Measurements from ENCODE around the gene GDAP1L1. TPM values are rescaled to one million over a fixed set of nuclear protein-coding genes. Genes with fewer than 3 reads are reported as not detected.

Gene GDAP1L1
- polyA plus RNA-seq, 1 of the 3 experiments (the other 2 are of a cell fraction): 0.30 TPM

DNA sequence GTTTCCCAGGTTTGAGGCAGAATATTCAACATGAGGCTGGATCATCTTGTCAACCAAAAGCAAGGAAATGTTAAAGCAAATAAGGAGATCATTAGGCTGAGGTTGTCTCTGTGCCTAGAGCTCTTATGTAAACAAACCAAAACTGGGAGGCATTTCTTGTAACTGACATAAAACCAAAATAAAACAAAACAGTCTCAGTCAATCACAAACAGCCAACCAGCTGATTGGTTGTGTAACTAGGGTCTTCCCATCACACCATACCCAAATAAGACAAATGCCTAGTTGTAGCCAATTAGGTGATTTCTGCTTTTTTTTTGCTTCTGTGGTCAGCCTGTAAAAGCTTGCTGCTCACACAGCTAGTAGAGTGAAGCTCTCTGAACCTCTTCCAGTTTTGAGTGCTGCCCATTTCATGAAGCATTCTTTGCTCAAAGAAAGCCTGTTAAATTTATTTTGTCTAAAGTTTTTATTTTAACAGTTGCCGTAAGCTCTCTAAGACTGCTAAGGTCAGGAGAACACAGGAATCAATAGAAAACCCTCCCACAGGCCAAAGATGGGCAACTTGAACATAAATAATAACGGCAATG, 72.8 kb downstream of the GDAP1L1 start:
- ChIA-PET POLR2A (no interaction called here), CTCF (interaction anchor here (0.7 to 2.6 kb wide), 4 partner anchors 8 to 152 kb away, joined by 3 to 16 read pairs (median 4); partner anchors contain the start of gene FITM2)
- no peaks in the 10 kb centered on the region for H3K9me2 ChIP-seq
- no peaks in the 10 kb centered on the region for H3K36me3 ChIP-seq (replicated peaks in 1 of 2; ENCODE audit: control insufficient read depth in 1 of 2, insufficient read depth in 2 of 2, low read length in 1 of 2)
- no peak for DNase-seq
- no peaks in the 10 kb centered on the region for H3F3A ChIP-seq (replicated peaks; ENCODE audit: insufficient read depth)
- no peaks in the 10 kb centered on the region for H3K4me1 ChIP-seq (ENCODE audit: control insufficient read depth in 1 of 2, insufficient read depth in 2 of 2, low read depth in 1 of 2, low read length in 1 of 2)
- no peak overlapping the region for H3K9ac ChIP-seq
- no peak overlapping the region for H3K4me3 ChIP-seq (ENCODE audit: low read depth in 2 of 2, low read length in 1 of 2)
- H3K27me3 ChIP-seq (ENCODE audit: insufficient read depth): no peaks in the 10 kb centered on the region; the same call in 1 of the 2 replicates
- H4K20me1 ChIP-seq (ENCODE audit: insufficient read depth): no peaks in the 10 kb centered on the region
- no peaks in the 10 kb centered on the region for H3K9me3 ChIP-seq
- no peak overlapping the region for H3K27ac ChIP-seq (ENCODE audit: low read depth in 2 of 2, low read length in 1 of 2)
- TF ChIP-seq GABPA (IDR thresholded peaks at IDR 0.05; ENCODE audit: low read depth) (no peak), TEAD4 (IDR thresholded peaks at IDR 0.05; ENCODE audit: borderline replicate concordance, insufficient read depth) (no peak), SIN3A (IDR thresholded peaks at IDR 0.05; ENCODE audit: borderline replicate concordance, low read depth, low read length) (no peak), RXRA (IDR thresholded peaks at IDR 0.05; ENCODE audit: borderline replicate concordance, low read depth) (no peak)
- H3K4me2 ChIP-seq: no peak overlapping the region
- no peaks in the 10 kb centered on the region for H3K79me2 ChIP-seq (ENCODE audit: insufficient read depth)
- WGBS (ENCODE audit: low lambda C conversion rate): 80% methylated on average over 2 of the region's 2 CpGs
- H2AFZ ChIP-seq (ENCODE audit: low read depth): no peak overlapping the region

DNA sequence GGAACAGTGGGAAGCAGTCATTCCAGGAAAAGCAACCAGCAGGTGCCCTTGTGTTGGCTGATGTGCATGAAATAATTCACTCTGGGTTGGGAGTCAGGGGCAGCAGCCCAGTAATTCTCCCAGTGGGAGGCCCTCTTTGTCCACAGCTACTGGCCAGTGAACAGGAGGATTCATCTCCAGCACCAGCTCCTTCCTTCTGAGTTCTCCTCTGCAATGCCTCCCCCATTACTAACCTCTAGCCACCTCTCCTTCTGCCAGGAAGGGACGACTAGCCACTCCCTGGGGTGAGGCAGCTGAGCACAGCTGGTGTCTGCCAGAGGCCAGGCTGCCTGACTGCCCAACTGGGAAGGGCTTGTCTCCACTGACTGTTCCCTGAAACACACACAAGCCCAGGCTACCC, 77.2 kb downstream of the GDAP1L1 start:
- Histone ChIP-seq H3K9me3 (no peaks in the 10 kb centered on the region), H3K27ac (ENCODE audit: low read depth in 2 of 2, low read length in 1 of 2) (no peak overlapping the region), H3K4me2 (no peak overlapping the region), H3K4me1 (ENCODE audit: control insufficient read depth in 1 of 2, insufficient read depth in 2 of 2, low read depth in 1 of 2, low read length in 1 of 2) (no peaks in the 10 kb centered on the region), H3K9me2 (no peaks in the 10 kb centered on the region), H3K79me2 (ENCODE audit: insufficient read depth) (no peaks in the 10 kb centered on the region), H3K27me3 (ENCODE audit: insufficient read depth) (no peaks in the 10 kb centered on the region), H3K4me3 (ENCODE audit: low read depth in 2 of 2, low read length in 1 of 2) (no peak overlapping the region), H3F3A (replicated peaks; ENCODE audit: insufficient read depth) (no peaks in the 10 kb centered on the region), H4K20me1 (ENCODE audit: insufficient read depth) (no peaks in the 10 kb centered on the region), H3K9ac (no peak overlapping the region), H3K36me3 (replicated peaks in 1 of 2; ENCODE audit: control insufficient read depth in 1 of 2, insufficient read depth in 2 of 2, low read length in 1 of 2) (no peaks in the 10 kb centered on the region), H2AFZ (ENCODE audit: low read depth) (no peak overlapping the region)
- 14% methylated on average over 1 of the region's 1 CpG for WGBS (ENCODE audit: low lambda C conversion rate)
- no peak for DNase-seq
- ChIA-PET POLR2A (no interaction called here), CTCF (interaction anchor here (1.3 to 2.2 kb wide), 3 partner anchors 13 to 208 kb away, joined by 3 to 12 read pairs (median 7); partner anchors contain the start of gene FITM2)
- no peak for TF ChIP-seq JUND (IDR thresholded peaks at IDR 0.05)
- TF ChIP-seq RXRA (IDR thresholded peaks at IDR 0.05; ENCODE audit: borderline replicate concordance, low read depth): no peak
- TF ChIP-seq RCOR1 (IDR thresholded peaks at IDR 0.05; ENCODE audit: low read length): no peak
- no peak for TF ChIP-seq TAF1 (IDR thresholded peaks at IDR 0.05; ENCODE audit: borderline replicate concordance, low read depth, low read length)
- TF ChIP-seq TCF12 (IDR thresholded peaks at IDR 0.05): no peak
- TF ChIP-seq, protein P1, sequence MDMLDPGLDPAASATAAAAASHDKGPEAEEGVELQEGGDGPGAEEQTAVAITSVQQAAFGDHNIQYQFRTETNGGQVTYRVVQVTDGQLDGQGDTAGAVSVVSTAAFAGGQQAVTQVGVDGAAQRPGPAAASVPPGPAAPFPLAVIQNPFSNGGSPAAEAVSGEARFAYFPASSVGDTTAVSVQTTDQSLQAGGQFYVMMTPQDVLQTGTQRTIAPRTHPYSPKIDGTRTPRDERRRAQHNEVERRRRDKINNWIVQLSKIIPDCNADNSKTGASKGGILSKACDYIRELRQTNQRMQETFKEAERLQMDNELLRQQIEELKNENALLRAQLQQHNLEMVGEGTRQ (IDR thresholded peaks at IDR 0.05; ENCODE audit: borderline replicate concordance, low read depth, low read length): no peak
- no peak for TF ChIP-seq FOXJ3 (CRISPR knock-in tag; IDR thresholded peaks at IDR 0.05)
- TF ChIP-seq, protein P2, sequence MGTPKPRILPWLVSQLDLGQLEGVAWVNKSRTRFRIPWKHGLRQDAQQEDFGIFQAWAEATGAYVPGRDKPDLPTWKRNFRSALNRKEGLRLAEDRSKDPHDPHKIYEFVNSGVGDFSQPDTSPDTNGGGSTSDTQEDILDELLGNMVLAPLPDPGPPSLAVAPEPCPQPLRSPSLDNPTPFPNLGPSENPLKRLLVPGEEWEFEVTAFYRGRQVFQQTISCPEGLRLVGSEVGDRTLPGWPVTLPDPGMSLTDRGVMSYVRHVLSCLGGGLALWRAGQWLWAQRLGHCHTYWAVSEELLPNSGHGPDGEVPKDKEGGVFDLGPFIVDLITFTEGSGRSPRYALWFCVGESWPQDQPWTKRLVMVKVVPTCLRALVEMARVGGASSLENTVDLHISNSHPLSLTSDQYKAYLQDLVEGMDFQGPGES (IDR thresholded peaks at IDR 0.05; ENCODE audit: low read depth, low read length): no peak
- TF ChIP-seq RAD21 (IDR thresholded peaks at IDR 0.05; ENCODE audit: low read length): no peak
- no peak for TF ChIP-seq EZH2phosphoT487 (IDR thresholded peaks at IDR 0.05; ENCODE audit: borderline replicate concordance, low read depth)

Measured in SK-N-SH (cell line).